ENCODE results near the gene MLH3.

MLH3 gene

DNA sequence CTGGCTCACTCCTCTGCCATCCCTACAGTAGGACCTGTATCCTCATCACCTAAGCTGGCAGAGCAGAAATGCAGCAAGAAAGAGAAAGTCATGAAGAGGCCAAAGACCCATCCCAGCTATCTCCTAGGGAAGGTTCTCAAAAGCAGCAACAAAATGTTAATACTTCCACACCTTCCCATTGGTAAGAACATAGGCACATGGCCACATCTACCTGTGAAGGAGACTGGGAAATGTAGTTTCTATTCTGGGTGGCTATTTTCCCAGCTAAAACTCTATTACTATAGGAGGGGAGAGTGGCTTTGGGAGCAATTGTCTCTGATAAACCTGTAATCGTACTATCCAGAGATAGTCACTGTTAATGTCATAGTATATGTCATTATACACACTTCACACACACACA lies 62.3 kb downstream of the MLH3 start:
- no peak for TF ChIP-seq CTCF (IDR thresholded peaks at IDR 0.05)

- no peak for TF ChIP-seq CTCF (IDR thresholded peaks at IDR 0.05)
Measured at GRCh38 chr14:74988131-74988530, 63.1 kb downstream of the MLH3 start.

DNA sequence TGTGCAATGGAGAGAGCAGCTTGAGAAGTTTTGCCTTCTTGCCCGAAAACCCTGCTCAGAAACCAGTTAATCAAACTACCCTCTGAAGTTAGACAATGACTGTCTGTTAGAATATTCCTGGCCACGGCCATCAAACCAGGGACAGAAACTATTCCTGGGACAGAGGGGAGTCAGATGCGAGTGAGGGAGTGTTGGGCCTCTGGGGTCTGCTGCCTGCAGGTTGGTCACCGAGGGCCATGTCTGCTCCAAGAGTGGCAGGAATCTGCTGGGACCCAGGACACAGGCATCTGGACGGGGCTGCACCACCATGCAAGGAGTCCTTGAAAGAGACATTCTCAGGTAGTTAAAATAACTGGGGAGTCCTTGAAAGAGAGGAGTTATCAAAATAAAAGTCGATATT lies 65.5 kb downstream of the MLH3 start:
- no peak for TF ChIP-seq CTCF (IDR thresholded peaks at IDR 0.05)

GRCh38 chr14:74985028-74985310 lies 66.3 kb downstream of the MLH3 start:
- no peak for TF ChIP-seq CTCF (IDR thresholded peaks at IDR 0.05)

- TF ChIP-seq CTCF (IDR thresholded peaks at IDR 0.05): no peak
Measured at GRCh38 chr14:74984236-74985027, 66.8 kb downstream of the MLH3 start.

DNA sequence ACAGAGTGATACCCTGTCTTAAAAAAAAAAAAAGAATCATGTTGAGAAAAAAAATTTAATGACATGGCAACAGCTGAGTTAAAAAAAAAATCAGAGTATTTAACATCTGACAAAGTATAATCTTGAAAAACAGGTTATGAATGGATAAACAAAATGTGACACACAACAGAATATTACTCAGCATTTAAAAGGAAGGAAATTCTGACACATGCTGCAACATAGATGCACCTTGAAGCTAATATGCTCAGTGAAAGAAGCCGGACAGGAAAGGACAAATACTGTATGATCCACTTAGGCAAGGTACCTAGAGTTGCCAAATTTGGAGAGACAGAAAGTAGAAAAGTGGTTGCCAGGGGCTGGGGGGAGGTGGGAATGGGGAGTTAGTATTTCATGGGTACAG lies 67.9 kb downstream of the MLH3 start:
- no peak for TF ChIP-seq CTCF (IDR thresholded peaks at IDR 0.05)

- TF ChIP-seq CTCF (IDR thresholded peaks at IDR 0.05): no peak
Measured at GRCh38 chr14:74982661-74983060, 68.6 kb downstream of the MLH3 start.

- no peak for TF ChIP-seq CTCF (IDR thresholded peaks at IDR 0.05)
Measured at GRCh38 chr14:74981833-74982232, 69.4 kb downstream of the MLH3 start.

Measured in LNCAP (cell line).